SH-SY5Y (cell line): ENCODE results near the gene OTUD5.

Source experiments
- GATA2 ChIP-seq: IDR thresholded peaks from 2 replicates; pipeline ENCODE4 v1.6.1; 2011; ENCODE audit warnings: mild to moderate bottlenecking, low read depth, low read length
- GATA3 ChIP-seq: IDR thresholded peaks from 2 replicates; pipeline ENCODE4 v1.6.1; 2011; ENCODE audit warnings: low read depth, mild to moderate bottlenecking, low read length, moderate library complexity

DNA sequence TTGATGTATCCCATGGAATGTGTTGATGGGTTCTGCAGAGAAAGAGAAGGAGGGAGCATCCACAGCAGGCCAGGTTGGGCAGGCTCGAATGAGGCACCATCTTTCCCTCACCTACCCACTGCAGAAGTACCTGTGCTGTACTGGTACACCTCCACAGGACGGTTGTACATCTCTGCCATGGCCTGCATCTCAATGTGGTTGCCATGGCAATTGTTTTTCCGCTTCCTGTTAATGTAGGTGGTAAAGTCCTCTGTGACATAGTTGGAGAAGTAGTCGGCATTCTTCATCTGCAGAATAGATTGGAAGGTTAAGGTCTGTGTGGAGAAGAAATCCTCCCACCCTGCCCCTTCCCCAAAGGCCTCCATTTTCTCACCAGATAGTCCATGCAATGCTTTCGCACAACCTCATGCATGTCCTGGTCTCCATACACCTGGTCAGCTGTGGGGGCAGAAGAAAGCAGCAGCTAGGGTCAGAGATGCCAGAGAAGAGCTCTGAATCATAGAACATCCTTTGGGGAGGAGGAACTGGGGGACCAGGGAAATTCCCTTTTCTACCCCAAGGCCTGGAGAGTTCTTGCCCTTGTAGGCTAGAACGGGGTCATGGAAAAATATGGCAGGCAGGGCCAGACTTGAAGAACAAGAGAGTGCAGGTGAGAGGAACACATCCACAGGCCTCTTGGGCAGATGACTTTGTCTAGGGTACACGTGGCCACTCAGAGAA lies 22.7 kb downstream of the OTUD5 start:
- no peak for TF ChIP-seq GATA2
- TF ChIP-seq GATA3: no peak
